KOPT-K1 (cell line): ENCODE measurements around the gene PTEN.
"Not testable (repeated sequence)": the region's sequence is repeated elsewhere in the genome, so short reads cannot be mapped to it uniquely, and the experiment has no call there.

Source experiments
- H3K27ac ChIP-seq: fragments of 200-600 bp; sonication (generic); 2 replicates; pipeline ENCODE4 v1.5.1; 2016; ENCODE audit warnings: antibody characterized with exemption, mild to moderate bottlenecking, low read depth, low read length; ENCODE audit not compliant: poor library complexity, severe bottlenecking
- H3K36me3 ChIP-seq: fragments of 200-600 bp; sonication (generic); 2 replicates; pipeline ENCODE4 v1.5.1; 2017; ENCODE audit warnings: antibody characterized with exemption, mild to moderate bottlenecking, low read length, moderate library complexity; ENCODE audit not compliant: insufficient read depth
- H3K9me3 ChIP-seq: fragments of 200-600 bp; sonication (generic); 2 replicates; pipeline ENCODE4 v1.5.1; 2017; ENCODE audit warnings: antibody characterized with exemption, low read length, mild to moderate bottlenecking; ENCODE audit not compliant: insufficient read depth, poor library complexity, severe bottlenecking

The PTEN gene

GRCh38 chr10:87875929-87876571 is 12.6 kb downstream of the PTEN start:
- peaks cover 98% of the 10 kb centered on the region for H3K36me3 ChIP-seq
- peak overlapping the region; percentile 13 for H3K27ac ChIP-seq
- H3K9me3 ChIP-seq: peaks cover 21% of the 10 kb centered on the region

- H3K27ac ChIP-seq: peak overlapping the region; percentile 38
- peaks cover 35% of the 10 kb centered on the region for H3K9me3 ChIP-seq
- peaks cover 98% of the 10 kb centered on the region for H3K36me3 ChIP-seq
These were observed 15.4 kb downstream of the PTEN start for GRCh38 chr10:87878664-87879459.

- no peak overlapping the region for H3K27ac ChIP-seq
- H3K9me3 ChIP-seq: peaks cover 46% of the 10 kb centered on the region
- peaks cover 99% of the 10 kb centered on the region for H3K36me3 ChIP-seq
These were observed 16.9 kb downstream of the PTEN start for GRCh38 chr10:87880336-87880735.

- H3K9me3 ChIP-seq: peaks cover 57% of the 10 kb centered on the region
- H3K36me3 ChIP-seq: peaks cover 100% of the 10 kb centered on the region
- not testable (repeated sequence) for H3K27ac ChIP-seq
These were observed 18.1 kb downstream of the PTEN start for GRCh38 chr10:87881373-87882059.

GRCh38 chr10:87882555-87883294 is 19.3 kb downstream of the PTEN start:
- peaks cover 100% of the 10 kb centered on the region for H3K36me3 ChIP-seq
- H3K9me3 ChIP-seq: peaks cover 69% of the 10 kb centered on the region
- no peak overlapping the region for H3K27ac ChIP-seq

GRCh38 chr10:87886635-87887034 is 23.2 kb downstream of the PTEN start:
- Histone ChIP-seq H3K9me3 (peaks cover 43% of the 10 kb centered on the region), H3K36me3 (peaks cover 99% of the 10 kb centered on the region), H3K27ac (no peak overlapping the region)

- no peak overlapping the region for H3K27ac ChIP-seq
- peaks cover 38% of the 10 kb centered on the region for H3K9me3 ChIP-seq
- H3K36me3 ChIP-seq: peaks cover 99% of the 10 kb centered on the region
These were observed 23.7 kb downstream of the PTEN start for GRCh38 chr10:87887146-87887545.

GRCh38 chr10:87887548-87888289 is 24.3 kb downstream of the PTEN start:
- peaks cover 99% of the 10 kb centered on the region for H3K36me3 ChIP-seq
- no peak overlapping the region for H3K27ac ChIP-seq
- H3K9me3 ChIP-seq: peaks cover 38% of the 10 kb centered on the region

GRCh38 chr10:87895430-87895829 is 32.0 kb downstream of the PTEN start:
- H3K27ac ChIP-seq: no peak overlapping the region
- peaks cover 78% of the 10 kb centered on the region for H3K36me3 ChIP-seq
- H3K9me3 ChIP-seq: peaks cover 21% of the 10 kb centered on the region

GRCh38 chr10:87896216-87896615 is 32.8 kb downstream of the PTEN start:
- no peak overlapping the region for H3K27ac ChIP-seq
- H3K9me3 ChIP-seq: peaks cover 21% of the 10 kb centered on the region
- H3K36me3 ChIP-seq: peaks cover 77% of the 10 kb centered on the region

GRCh38 chr10:87897957-87898356 is 34.5 kb downstream of the PTEN start:
- H3K36me3 ChIP-seq: peaks cover 75% of the 10 kb centered on the region
- not testable (repeated sequence) for H3K27ac ChIP-seq
- H3K9me3 ChIP-seq: peaks cover 21% of the 10 kb centered on the region

GRCh38 chr10:87903396-87903795 is 40.0 kb downstream of the PTEN start:
- peaks cover 77% of the 10 kb centered on the region for H3K36me3 ChIP-seq
- not testable (repeated sequence) for H3K9me3 ChIP-seq, H3K27ac ChIP-seq

GRCh38 chr10:87913156-87913921 is 49.9 kb downstream of the PTEN start:
- Histone ChIP-seq H3K27ac (no peak overlapping the region), H3K36me3 (peaks cover 88% of the 10 kb centered on the region), H3K9me3 (peaks cover 45% of the 10 kb centered on the region)

GRCh38 chr10:87915406-87915805 is 52.0 kb downstream of the PTEN start:
- Histone ChIP-seq H3K27ac (peak overlapping the region; percentile 33), H3K36me3 (peaks cover 79% of the 10 kb centered on the region), H3K9me3 (peaks cover 38% of the 10 kb centered on the region)
